ENCODE data around the gene NEK1.
A peak's percentile ranks its signal among the peaks of the same experiment; 100 is the strongest.

Gene NEK1

GRCh38 chr4:169418846-169419245 lies 193.5 kb downstream of the NEK1 start:
- DNase-seq (ENCODE audit: low spot score) = no peak

GRCh38 chr4:169417629-169418282 lies 194.6 kb downstream of the NEK1 start:
- DNase-seq (ENCODE audit: low spot score) = no peak

GRCh38 chr4:169416997-169417396 lies 195.4 kb downstream of the NEK1 start:
- no peak for DNase-seq (ENCODE audit: low spot score)

GRCh38 chr4:169416461-169416860 lies 195.9 kb downstream of the NEK1 start:
- DNase-seq (ENCODE audit: low spot score) = no peak

GRCh38 chr4:169414913-169415312 lies 197.5 kb downstream of the NEK1 start:
- DNase-seq (ENCODE audit: low spot score) = no peak

GRCh38 chr4:169412046-169412445 lies 200.3 kb downstream of the NEK1 start:
- DNase-seq (ENCODE audit: low spot score) = no peak

- peak; percentile 44 for DNase-seq (ENCODE audit: low spot score)
These were observed 201.3 kb downstream of the NEK1 start for GRCh38 chr4:169410839-169411770.

GRCh38 chr4:169407217-169407845 lies 205.1 kb downstream of the NEK1 start:
- DNase-seq (ENCODE audit: low spot score) = no peak

- DNase-seq (ENCODE audit: low spot score) = no peak
These were observed 207.4 kb downstream of the NEK1 start for GRCh38 chr4:169404960-169405359.

- no peak for DNase-seq (ENCODE audit: low spot score)
These were observed 211.6 kb downstream of the NEK1 start for GRCh38 chr4:169400832-169401231.

- DNase-seq (ENCODE audit: low spot score) = no peak
These were observed 212.2 kb downstream of the NEK1 start for GRCh38 chr4:169399976-169400767.

- DNase-seq (ENCODE audit: low spot score) = no peak
These were observed 214.1 kb downstream of the NEK1 start for GRCh38 chr4:169398316-169398715.

GRCh38 chr4:169397762-169398161 lies 214.6 kb downstream of the NEK1 start:
- no peak for DNase-seq (ENCODE audit: low spot score)

GRCh38 chr4:169385376-169385775 lies 227.0 kb downstream of the NEK1 start:
- DNase-seq (ENCODE audit: low spot score) = no peak

GRCh38 chr4:169384779-169385178 lies 227.6 kb downstream of the NEK1 start:
- no peak for DNase-seq (ENCODE audit: low spot score)

GRCh38 chr4:169383724-169384123 lies 228.7 kb downstream of the NEK1 start:
- DNase-seq (ENCODE audit: low spot score) = no peak

GRCh38 chr4:169379688-169380087 lies 232.7 kb downstream of the NEK1 start:
- no peak for DNase-seq (ENCODE audit: low spot score)

GRCh38 chr4:169377367-169377766 lies 235.0 kb downstream of the NEK1 start:
- no peak for DNase-seq (ENCODE audit: low spot score)

- no peak for DNase-seq (ENCODE audit: low spot score)
These were observed 236.0 kb downstream of the NEK1 start for GRCh38 chr4:169376421-169376820.

- no peak for DNase-seq (ENCODE audit: low spot score)
These were observed 239.6 kb downstream of the NEK1 start for GRCh38 chr4:169372791-169373190.

GRCh38 chr4:169369634-169370033 lies 242.7 kb downstream of the NEK1 start:
- DNase-seq (ENCODE audit: low spot score) = no peak

GRCh38 chr4:169367826-169368225 lies 244.6 kb downstream of the NEK1 start:
- no peak for DNase-seq (ENCODE audit: low spot score)

Measured in CD4-positive, alpha-beta T cell treated with Interleukin-2 at 100 ng/mL for 4 hours (primary cell).